Fibroblast of lung (primary cell): Measurements from ENCODE around the gene APP. TPM values are rescaled to one million over a fixed set of nuclear protein-coding genes. Genes with fewer than 3 reads are reported as not detected.

Experiments
- DNase-seq, 2 donors: peaks; one replicate each; pipeline versions ENCODE4 v3.0.0 to v3.0.0-alpha.2; 2010; ENCODE audit warnings: low read depth in 2 of 2
- H2AFZ ChIP-seq: 2 replicates; pipeline ENCODE4 v1.5.1; 2012; ENCODE audit warnings: low read length, control low read depth, inconsistent platforms
- H3K27ac ChIP-seq: 2 replicates; pipeline ENCODE4 v1.5.1; 2011; ENCODE audit warnings: low read length, control low read depth; ENCODE audit not compliant: insufficient read depth
- H3K27me3 ChIP-seq: 2 replicates; pipeline ENCODE4 v1.5.1; 2011; ENCODE audit warnings: mild to moderate bottlenecking, low read length; ENCODE audit not compliant: control insufficient read depth, insufficient read depth
- H3K36me3 ChIP-seq: 2 replicates; pipeline ENCODE4 v1.5.1; 2011; ENCODE audit warnings: low read length; ENCODE audit not compliant: control insufficient read depth, insufficient read depth
- H3K4me1 ChIP-seq: 2 replicates; pipeline ENCODE4 v1.5.1; 2011; ENCODE audit warnings: low read length; ENCODE audit not compliant: control insufficient read depth, insufficient read depth; ENCODE audit errors: extremely low read depth
- H3K4me2 ChIP-seq: 2 replicates; pipeline ENCODE4 v1.5.1; 2011; ENCODE audit warnings: low read length, control low read depth; ENCODE audit not compliant: insufficient read depth; ENCODE audit errors: extremely low read depth
- H3K4me3 ChIP-seq, 4 experiments: fragments of 200-600 bp in 1 of 4; sonication (generic) in 1 of 4; replicated peaks in 1 of 4; 2 replicates each; pipeline ENCODE4 v1.5.1; 2011 to 2016; ENCODE audit warnings: low read length in 4 of 4, low read depth in 3 of 4, mild to moderate bottlenecking in 3 of 4, control low read depth in 2 of 4, inconsistent platforms in 1 of 4, mixed read lengths in 1 of 4; ENCODE audit not compliant: insufficient read depth in 1 of 4; ENCODE audit errors: control extremely low read depth in 1 of 4
- H3K79me2 ChIP-seq: 2 replicates; pipeline ENCODE4 v1.5.1; 2012; ENCODE audit warnings: mild to moderate bottlenecking, low read length, inconsistent platforms; ENCODE audit not compliant: control insufficient read depth, insufficient read depth
- H3K9ac ChIP-seq: 2 replicates; pipeline ENCODE4 v1.5.1; 2011; ENCODE audit warnings: mild to moderate bottlenecking, low read length, control low read depth; ENCODE audit not compliant: insufficient read depth
- H3K9me3 ChIP-seq: 2 replicates; pipeline ENCODE4 v1.5.1; 2012; ENCODE audit warnings: low read depth, low read length; ENCODE audit not compliant: control insufficient read depth, insufficient read depth
- H4K20me1 ChIP-seq: 2 replicates; pipeline ENCODE4 v1.5.1; 2011; ENCODE audit warnings: low read length; ENCODE audit not compliant: control insufficient read depth, insufficient read depth; ENCODE audit errors: extremely low read depth
- EZH2 ChIP-seq: IDR thresholded peaks from 2 replicates; pipeline ENCODE4 v1.5.1; 2012; ENCODE audit warnings: low read length, control low read depth, mild to moderate bottlenecking; ENCODE audit errors: missing control alignments
- polyA plus RNA-seq, 2 donors: library from polyadenylated mRNA; depleted of rRNA in 1 of 2; stranded (reverse) in 1 of 2; unstranded in 1 of 2; fragments of >200 nt; gene quantifications; 2 replicates each; pipeline ENCODE4 v1.2.1, GENCODE V29; 2011 to 2012; ENCODE audit warnings: missing spikeins in 1 of 2
- total RNA-seq: library from RNA; depleted of rRNA; stranded (reverse); fragments of >200 nt; gene quantifications from 2 replicates; pipeline ENCODE4 v1.2.1, GENCODE V29; 2014
- TF ChIP-seq, protein P1 (sequence below), 2 donors: IDR thresholded peaks in 1 of 2; conservative IDR thresholded peaks in 1 of 2; 1 replicate in 1 of 2; 2 replicates in 1 of 2; pipeline ENCODE4 v1.5.1; 2011 to 2012; ENCODE audit warnings: low read length in 2 of 2, control low read depth in 1 of 2, inconsistent platforms in 1 of 2, low read depth in 1 of 2, mild to moderate bottlenecking in 1 of 2

Gene APP
- total and polyA plus RNA-seq, 2 donors (not counting 1 experiment from before 2014, with no cell fraction given) = 633 to 1,088 TPM

DNA sequence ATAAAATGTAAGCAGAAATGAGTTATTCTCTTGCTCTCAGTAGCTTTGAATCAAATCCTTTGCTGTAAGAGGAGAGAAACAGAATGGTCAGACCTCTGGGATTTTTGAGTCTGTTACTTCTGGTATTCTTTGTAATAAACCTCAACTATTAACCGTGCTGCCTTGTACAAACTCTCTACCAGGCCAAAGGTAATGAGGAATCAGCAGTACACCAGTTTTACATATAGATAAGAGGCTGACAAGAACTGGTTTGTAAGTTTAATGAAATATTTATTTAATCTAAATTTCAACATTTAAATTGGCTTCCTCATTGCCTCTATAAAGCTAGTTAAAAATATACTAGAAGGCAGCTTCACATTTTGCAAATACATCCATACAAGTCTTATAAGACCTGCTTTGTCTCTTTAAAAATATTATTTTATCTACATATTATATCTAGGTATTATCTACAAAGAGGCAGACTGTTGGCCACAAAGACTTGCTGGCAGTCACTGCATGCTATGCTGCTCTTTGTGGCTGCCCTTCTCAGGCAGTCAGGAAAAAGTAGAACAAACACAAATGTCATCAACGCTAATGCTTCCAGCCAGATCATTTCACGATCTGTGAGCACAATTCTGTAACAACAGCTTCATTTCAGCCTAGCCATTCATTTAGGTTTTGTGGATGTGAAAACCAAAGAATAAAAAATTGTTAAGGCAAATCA is 262.8 kb downstream of the APP start:
- no peaks in the 10 kb centered on the region for H3K9me3 ChIP-seq
- H3K4me3 ChIP-seq = no peak overlapping the region
- H3K27ac ChIP-seq = no peak overlapping the region
- no peak overlapping the region for H3K9ac ChIP-seq
- H3K79me2 ChIP-seq = no peaks in the 10 kb centered on the region
- no peaks in the 10 kb centered on the region for H4K20me1 ChIP-seq
- TF ChIP-seq EZH2 = no peak
- TF ChIP-seq, protein P1, sequence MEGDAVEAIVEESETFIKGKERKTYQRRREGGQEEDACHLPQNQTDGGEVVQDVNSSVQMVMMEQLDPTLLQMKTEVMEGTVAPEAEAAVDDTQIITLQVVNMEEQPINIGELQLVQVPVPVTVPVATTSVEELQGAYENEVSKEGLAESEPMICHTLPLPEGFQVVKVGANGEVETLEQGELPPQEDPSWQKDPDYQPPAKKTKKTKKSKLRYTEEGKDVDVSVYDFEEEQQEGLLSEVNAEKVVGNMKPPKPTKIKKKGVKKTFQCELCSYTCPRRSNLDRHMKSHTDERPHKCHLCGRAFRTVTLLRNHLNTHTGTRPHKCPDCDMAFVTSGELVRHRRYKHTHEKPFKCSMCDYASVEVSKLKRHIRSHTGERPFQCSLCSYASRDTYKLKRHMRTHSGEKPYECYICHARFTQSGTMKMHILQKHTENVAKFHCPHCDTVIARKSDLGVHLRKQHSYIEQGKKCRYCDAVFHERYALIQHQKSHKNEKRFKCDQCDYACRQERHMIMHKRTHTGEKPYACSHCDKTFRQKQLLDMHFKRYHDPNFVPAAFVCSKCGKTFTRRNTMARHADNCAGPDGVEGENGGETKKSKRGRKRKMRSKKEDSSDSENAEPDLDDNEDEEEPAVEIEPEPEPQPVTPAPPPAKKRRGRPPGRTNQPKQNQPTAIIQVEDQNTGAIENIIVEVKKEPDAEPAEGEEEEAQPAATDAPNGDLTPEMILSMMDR (conservative IDR thresholded peaks at IDR 0.05 in 1 of 2, IDR thresholded peaks at IDR 0.05 in 1 of 2; ENCODE audit: low read depth in 1 of 2, low read length in 2 of 2) = no peak
- H2AFZ ChIP-seq = no peak overlapping the region
- peaks cover 1% of the 10 kb centered on the region for H3K36me3 ChIP-seq
- no peaks in the 10 kb centered on the region for H3K4me1 ChIP-seq
- H3K27me3 ChIP-seq = no peaks in the 10 kb centered on the region
- peak; percentile 18 to 26 for DNase-seq
- H3K4me2 ChIP-seq = no peak overlapping the region

DNA sequence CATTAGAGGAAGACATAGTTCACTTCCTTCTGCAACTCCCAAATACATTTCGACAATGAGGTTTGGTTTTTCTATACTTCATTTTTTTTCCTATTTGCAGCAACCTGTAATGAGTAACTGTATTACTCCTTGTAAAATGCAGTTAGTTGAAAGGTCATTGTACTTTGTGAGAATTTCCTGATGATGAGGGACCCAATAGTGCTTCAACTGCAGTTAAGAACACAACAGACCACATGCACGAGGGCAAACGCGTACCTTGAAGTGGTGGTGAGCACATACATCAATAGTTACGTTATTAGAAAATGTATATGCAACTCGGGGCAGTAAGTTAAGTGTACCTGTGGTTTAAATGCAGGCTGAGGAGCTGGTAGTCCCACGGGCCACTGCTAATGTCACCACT is 264.0 kb downstream of the APP start:
- no peak for TF ChIP-seq EZH2
- TF ChIP-seq, protein P1 (conservative IDR thresholded peaks at IDR 0.05 in 1 of 2, IDR thresholded peaks at IDR 0.05 in 1 of 2; ENCODE audit: low read depth in 1 of 2, low read length in 2 of 2) = no peak
- peaks cover 1% of the 10 kb centered on the region for H3K36me3 ChIP-seq
- H3K79me2 ChIP-seq = no peaks in the 10 kb centered on the region
- no peaks in the 10 kb centered on the region for H3K9me3 ChIP-seq
- DNase-seq = no peak
- no peaks in the 10 kb centered on the region for H4K20me1 ChIP-seq
- H3K27ac ChIP-seq = no peak overlapping the region
- H3K9ac ChIP-seq = no peak overlapping the region
- no peak overlapping the region for H3K4me3 ChIP-seq
- H3K4me2 ChIP-seq = no peak overlapping the region
- no peak overlapping the region for H2AFZ ChIP-seq
- no peaks in the 10 kb centered on the region for H3K27me3 ChIP-seq
- H3K4me1 ChIP-seq = no peaks in the 10 kb centered on the region

DNA sequence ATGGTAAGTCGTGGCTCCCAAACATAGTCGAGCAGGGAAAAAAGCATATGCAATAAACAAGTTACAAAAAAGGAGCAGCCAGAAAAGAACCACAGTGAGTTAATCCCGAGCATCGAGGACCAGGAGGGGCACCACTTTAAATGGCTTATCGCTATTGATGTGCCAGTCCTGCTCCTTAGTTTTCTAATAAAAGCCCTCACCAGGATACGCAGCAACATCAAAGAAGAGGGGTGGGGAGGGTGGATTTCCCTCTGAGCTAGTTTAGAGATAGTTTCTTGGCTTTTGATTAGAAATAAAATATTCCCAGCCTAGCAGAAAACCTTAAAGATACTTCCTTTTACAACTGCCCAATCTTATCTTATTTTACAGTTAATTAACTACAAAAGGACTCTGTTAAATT is 265.4 kb downstream of the APP start:
- DNase-seq = no peak
- H3K36me3 ChIP-seq = peaks cover 1% of the 10 kb centered on the region

More for the DNA sequence above, 265.4 kb downstream of the APP start:
- TF ChIP-seq, protein P1 (conservative IDR thresholded peaks at IDR 0.05 in 1 of 2, IDR thresholded peaks at IDR 0.05 in 1 of 2; ENCODE audit: low read depth in 1 of 2, low read length in 2 of 2) = no peak
- no peak for TF ChIP-seq EZH2
- Histone ChIP-seq H3K4me3 (no peak overlapping the region), H3K79me2 (no peaks in the 10 kb centered on the region), H3K9me3 (no peaks in the 10 kb centered on the region), H2AFZ (no peak overlapping the region), H3K9ac (no peak overlapping the region), H4K20me1 (no peaks in the 10 kb centered on the region), H3K27ac (no peak overlapping the region), H3K27me3 (no peaks in the 10 kb centered on the region), H3K4me1 (no peaks in the 10 kb centered on the region), H3K4me2 (no peak overlapping the region)
